A549 (cell line): ENCODE measurements around the gene SLC12A7.

Source experiments
- CTCF ChIP-seq: fragments of >200 bp; sonication (Bioruptor Twin); formaldehyde crosslinking; IDR thresholded peaks from 3 replicates; pipeline ENCODE4 v1.5.1; 2016
- MYC ChIP-seq: IDR thresholded peaks from 2 replicates; pipeline ENCODE4 v1.6.1; 2012; ENCODE audit warnings: mild to moderate bottlenecking, inconsistent platforms, low read length, improper control_type of control experiment, borderline replicate concordance
- POLR2A ChIP-seq: IDR thresholded peaks from 2 replicates; pipeline ENCODE4 v1.6.1; 2012; ENCODE audit warnings: mild to moderate bottlenecking, low read length
- RFX5 ChIP-seq: fragments of 450-650 bp; IDR thresholded peaks from 2 replicates; pipeline ENCODE4 v1.7.1; 2014; ENCODE audit warnings: antibody characterized with exemption, mild to moderate bottlenecking, moderate library complexity

- TF ChIP-seq RFX5 (no peak), CTCF (no peak), POLR2A (no peak), MYC (no peak)
Observed at GRCh38 chr5:1020452-1020961, 91.4 kb downstream of the SLC12A7 start.
